ENCODE results near the gene B3GALNT1. TPM values are rescaled to one million over a fixed set of nuclear protein-coding genes. Genes with fewer than 3 reads are reported as not detected.

B3GALNT1 gene, protein sequence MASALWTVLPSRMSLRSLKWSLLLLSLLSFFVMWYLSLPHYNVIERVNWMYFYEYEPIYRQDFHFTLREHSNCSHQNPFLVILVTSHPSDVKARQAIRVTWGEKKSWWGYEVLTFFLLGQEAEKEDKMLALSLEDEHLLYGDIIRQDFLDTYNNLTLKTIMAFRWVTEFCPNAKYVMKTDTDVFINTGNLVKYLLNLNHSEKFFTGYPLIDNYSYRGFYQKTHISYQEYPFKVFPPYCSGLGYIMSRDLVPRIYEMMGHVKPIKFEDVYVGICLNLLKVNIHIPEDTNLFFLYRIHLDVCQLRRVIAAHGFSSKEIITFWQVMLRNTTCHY
- polyA plus RNA-seq = 54.1 and 62.5 TPM in 2 replicates

DNA sequence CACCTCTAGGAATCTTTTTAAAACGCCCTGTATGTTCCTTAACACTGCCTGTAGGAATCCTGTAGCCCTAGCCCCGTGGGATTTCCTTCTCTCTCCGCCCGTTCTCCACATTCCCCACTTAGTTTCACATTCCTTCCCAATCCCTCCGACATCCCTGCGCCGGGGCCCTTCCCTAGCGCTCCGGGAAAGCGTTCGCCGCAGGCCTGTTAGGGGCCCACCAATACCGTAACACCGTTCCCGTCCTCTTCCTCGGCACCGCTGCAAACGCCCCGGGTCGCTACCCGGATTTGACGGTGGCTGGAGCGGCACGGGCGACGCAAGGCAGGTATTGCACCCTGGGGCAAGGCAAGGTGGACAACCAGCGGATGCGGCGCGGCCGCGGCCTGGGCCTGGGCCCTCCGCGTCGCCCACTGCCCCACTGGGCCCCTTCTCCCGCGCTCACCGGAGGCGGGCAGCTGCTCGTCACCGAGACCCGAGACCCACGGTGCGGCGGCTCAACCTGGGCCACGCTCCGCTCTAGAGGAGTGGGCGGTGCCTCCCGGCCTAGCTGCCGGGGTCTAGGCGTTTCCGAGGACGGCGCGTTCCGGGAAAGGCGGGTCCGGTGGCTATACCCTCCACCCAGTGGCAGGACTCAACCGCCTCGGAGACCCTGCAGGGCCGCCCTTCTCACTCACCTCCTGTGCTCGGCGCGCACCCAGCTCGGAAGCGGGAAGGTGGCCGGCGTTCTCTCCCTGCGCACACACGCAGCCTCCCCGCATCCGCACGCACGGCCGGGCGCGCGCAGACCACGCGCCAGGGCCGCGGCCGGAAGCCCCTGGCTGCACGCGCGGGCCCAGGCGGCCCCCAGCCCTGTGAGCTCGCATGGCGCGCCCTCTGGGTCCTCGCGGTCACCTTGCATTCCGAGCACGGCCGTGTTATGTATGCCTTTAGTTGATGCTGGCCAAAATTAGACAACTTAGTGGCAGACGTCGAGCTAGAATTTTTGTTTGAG, at the start of gene B3GALNT1:
TSS of gene B3GALNT1 (minus strand) at position 789 of the 991 bp plus-strand sequence. CDS start 18,595 bp downstream, outside the sequence.

Other genes with a start within 250 kb of the B3GALNT1 start
- 19.3 and 43.9 TPM in 2 replicates for gene NMD3, start 116.0 kb upstream of the B3GALNT1 start, polyA plus RNA-seq

Data from Purkinje cell (primary cell).